NCI-H187 treated with DMSO at 0.1 percent for 48 hours (cell line): ENCODE data around the gene SENP5.
"Not testable (repeated sequence)": the region's sequence is repeated elsewhere in the genome, so short reads cannot be mapped to it uniquely, and the experiment has no call there.

Experiments
- DNase-seq: peaks from one replicate; lab custom pipeline; 2025; lab: John Stamatoyannopoulos, UW

Gene SENP5

DNA sequence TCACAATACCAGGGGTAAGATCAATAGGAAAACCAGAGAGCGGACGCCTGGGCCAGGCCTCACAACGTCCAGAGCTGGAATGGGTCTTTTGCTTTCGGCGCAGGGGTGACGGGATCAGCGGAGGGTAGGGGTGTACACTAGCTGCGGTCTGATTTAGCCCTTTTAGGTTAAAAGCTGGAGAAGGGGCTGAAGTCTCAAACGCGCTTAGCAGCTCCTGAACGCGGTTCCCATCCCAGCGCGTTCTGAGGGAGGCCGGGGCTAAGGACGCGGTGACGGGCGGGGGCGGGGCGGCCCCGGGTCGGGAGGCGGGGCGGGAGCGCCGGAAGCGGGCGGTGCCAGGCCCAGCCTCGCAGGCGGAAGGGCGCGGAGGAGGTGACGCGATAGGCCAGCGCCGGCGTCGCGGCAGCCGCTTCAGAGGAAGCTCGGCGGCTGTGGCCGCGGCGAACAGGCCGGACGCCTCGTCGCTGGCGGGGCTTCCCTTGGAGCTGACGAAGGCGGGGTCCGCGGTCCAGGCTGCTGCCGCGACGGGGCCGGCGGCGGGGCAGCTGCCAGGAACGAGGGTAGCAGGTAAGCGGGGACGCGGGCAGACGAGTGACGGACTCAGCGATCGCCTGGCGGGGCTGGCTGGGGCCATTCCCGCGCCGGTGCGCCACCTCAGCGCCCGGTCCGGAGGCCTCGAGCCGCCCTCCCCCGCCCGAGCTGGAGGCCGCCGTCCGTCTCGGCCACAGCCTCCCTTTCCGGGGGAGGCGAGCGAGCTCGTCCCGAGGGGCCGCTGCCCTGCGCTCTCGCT is at the start of gene SENP5:
SENP5 (plus strand) TSS at position 414 of the 790 bp plus-strand sequence. CDS start 17,262 bp downstream, outside the sequence.
- DNase-seq = peak; percentile 11

GRCh38 chr3:196821806-196822355 is 45.8 kb upstream of the SENP5 start:
- no peak for DNase-seq

- DNase-seq = not testable (repeated sequence)
These were observed 38.1 kb upstream of the SENP5 start for GRCh38 chr3:196829651-196830050.

DNA sequence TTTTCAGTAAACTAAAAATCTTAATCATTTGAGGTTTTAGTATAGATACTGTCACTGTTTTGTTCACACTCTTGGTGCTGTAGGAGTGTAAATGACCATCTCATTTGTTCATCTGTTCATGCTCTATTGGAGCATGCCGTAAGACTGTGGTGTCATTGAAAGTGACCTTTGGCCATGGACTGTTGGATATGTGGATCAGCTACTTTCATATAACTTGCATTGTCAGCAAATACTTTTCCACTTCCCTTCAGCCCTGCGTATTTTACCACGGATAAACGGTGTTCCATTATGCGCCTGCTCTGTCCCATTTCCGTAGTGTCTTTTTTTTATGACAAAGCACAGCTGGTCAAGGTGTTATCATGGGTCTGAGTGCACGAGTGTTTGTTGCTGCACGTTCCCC is 32.6 kb upstream of the SENP5 start:
- no peak for DNase-seq

DNA sequence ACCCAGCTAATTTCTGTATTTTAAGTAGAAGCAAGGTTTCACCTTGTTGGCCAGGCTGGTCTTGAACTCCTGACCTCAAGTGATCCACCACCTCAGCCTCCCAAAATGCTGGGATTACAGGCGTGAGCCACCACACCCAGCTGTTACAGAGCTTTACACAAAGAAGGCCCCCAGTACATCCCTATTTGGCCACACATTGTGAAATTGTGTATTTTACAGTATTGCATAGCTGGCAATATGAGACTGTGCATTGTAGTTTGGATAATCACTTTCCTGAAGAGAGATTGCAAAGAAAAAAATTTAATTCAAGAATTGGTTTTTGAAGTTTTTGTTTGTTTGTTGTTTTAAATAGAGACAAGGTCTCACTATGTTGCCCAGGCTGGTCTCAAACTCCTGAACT is 31.1 kb upstream of the SENP5 start:
- DNase-seq = not testable (repeated sequence)

DNA sequence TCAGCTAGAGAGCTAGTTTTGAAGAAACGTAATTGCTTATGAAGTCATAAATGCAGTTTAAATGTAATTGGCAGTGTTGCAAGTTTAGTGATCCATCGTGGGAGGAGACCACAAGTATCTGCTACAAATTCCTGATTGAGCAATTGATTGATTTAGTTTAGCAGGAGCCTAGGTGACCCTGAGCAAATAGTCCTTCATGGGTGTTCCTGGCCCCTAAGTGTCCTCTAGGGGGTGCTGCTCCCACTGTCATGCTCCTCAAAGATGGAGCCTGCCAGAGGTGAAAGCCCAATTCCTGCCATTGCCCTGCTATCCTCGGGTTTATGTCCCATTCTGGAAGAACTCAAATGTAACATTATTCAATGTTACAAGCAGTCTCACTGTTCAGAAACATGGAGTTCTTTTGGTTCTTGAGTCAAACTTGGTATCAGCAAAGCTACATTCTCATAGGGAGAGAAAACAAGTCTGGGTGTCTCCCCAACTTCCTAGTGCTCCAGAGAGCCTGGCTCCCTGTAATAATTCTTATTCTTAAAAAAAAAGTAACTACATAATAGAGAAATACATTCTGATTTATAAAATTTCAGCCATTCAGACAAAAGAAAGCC is 29.8 kb upstream of the SENP5 start:
- DNase-seq = peak; percentile 3

DNA sequence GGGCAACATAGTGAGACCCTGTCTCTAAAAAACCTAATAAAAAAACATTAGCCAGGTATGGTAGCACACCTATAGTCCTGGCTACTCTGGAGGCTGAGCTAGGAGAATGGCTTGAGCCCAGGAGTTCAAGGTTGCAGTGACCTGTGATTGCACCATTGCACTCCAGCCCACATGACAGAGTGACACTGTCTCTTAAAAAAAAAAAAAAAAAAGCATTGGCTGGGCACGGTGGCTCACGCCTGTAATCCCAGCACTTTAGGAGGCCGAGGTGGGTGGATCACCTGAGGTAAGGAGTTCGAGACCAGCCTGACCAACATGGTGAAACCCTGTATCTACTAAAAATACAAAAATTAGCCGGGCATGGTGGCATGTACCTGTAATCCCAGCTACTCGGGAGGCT is 28.4 kb upstream of the SENP5 start:
- not testable (repeated sequence) for DNase-seq

GRCh38 chr3:196842567-196843434 is 24.9 kb upstream of the SENP5 start:
- DNase-seq = no peak

DNA sequence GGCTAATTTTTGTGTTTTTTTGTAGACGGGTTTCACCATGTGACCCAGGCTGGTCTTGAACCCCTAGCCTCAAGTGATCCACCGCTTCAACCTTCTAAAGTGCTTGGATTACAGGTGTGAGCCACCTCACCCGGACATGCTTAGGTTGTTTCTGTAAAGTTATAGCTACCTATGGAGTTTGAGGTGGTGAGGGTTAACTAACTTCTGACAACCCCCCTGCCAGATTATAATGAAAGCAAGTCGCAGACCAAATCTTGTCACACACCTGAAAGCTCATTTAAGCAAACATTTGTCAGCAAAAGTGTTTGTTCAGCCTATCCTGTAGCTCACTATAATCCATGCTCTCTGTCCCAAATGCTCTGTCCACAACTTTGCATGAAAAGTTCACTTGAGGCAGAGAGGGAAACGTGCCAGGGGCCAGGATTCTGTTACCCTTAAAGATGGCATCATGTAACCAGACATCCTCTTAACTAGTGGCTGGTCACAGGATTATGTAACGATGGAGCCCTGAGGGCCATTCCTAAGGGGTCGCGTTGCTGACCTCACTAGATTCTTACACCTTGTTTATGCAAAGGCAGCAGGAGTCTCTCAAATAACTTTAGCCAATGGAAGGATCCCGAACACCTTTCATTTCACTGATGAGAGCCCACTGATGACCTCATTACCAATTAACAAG is 24.1 kb upstream of the SENP5 start:
- DNase-seq = no peak

GRCh38 chr3:196844235-196845219 is 23.2 kb upstream of the SENP5 start:
- not testable (repeated sequence) for DNase-seq

- DNase-seq = not testable (repeated sequence)
These were observed 19.3 kb upstream of the SENP5 start for GRCh38 chr3:196848375-196848774.

DNA sequence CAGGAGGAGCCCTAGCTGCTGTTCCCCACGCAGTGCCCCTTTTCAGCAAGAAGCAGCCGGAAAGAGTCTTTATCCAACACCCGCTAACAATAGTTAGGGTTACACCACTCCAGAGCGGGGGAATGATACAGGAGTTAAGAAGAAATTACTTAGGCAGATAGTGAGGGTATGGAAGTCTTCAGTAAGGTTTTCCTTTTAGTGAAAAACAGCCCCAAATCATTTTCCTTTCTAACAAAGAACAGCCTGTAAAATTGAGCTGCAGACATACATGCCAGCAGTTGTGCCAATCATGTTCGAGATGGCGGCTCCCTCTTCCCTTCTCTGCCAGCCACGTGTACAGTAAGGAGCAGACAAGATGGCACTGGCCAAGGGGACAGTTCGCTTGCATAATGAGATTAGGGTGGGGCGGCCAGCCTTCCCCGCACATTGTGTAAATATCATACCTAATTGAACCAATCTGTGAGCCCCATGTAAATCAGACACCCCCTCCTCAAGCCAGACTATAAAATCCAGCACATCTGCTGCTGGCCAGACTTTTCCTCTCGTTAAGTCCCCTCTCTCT is 18.5 kb upstream of the SENP5 start:
- no peak for DNase-seq

DNA sequence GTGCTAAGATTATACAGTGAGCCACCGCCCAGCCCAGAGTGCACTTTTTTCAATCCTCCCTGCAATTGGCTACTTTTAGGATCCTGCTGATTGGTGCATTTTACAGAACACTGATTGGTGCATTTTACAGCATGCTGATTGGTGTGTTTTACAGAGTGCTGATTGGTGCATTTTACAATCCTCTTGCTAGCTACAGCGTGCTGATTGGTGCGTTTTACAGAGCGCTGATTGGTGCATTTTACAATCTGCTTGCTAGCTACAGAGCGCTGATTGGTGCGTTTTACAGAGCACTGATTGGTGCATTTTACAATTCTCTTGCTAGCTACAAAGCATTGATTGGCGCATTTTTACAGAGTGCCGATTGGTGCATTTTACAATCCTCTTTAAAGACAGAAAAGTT is 4.7 kb upstream of the SENP5 start:
- DNase-seq = not testable (repeated sequence)

DNA sequence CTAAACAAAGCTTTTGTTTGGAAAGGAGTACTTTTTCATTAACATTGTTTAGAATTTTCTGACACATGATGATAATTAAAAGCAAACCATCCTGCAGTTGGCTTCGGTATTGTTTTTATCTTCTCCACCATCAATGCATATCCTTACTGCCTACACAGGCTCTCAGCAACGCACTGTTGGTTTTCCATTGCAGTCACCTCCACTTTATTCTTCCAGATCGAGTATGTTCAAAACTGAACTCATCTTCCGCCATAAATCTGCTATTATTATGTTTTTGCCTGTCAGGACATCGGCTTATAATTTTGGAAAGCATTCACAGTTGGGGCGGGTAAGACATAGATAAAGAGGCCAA is 589 bp upstream of the SENP5 start:
- no peak for DNase-seq

- no peak for DNase-seq
These were observed 559 bp downstream of the SENP5 start for GRCh38 chr3:196868297-196868661.

DNA sequence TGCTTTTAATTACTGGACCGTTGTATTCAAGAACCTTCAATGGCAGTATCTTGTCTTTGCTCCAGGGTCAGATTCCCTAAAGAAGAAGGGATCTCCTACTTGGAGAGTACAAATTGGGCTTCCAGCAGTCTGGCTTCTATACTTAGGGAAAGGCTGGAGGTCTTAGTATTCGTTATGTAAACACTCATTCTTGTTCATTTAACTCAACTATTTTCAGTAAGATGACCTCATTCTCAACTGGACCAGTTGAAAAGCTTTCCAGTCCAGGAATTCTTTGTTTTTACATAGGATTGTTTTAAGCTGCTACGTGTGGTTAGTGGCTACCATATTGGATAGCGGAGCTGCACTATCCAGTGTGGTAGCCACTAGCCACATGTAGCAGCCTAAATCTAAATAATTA is 4.6 kb downstream of the SENP5 start:
- no peak for DNase-seq

GRCh38 chr3:196874511-196875094 is 6.9 kb downstream of the SENP5 start:
- DNase-seq = not testable (repeated sequence)

DNA sequence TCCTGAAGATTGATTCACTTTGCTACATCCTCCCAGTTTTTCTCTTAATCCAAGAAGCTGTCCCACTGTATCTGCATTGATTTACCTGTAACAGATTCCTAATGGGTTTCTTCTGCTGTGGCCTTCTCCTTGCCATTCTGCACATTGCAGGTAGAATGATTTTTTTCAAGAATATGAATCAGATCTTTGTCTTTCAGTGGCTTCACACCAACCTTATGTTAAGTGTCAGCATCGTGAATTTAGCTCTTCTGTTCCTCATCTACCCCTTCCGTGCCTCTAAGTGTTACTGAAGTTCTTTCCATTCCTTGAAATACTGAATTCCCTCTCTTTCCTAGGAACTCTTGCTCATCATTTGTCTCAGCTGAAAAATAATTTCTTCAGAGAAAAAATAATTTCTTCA is 7.5 kb downstream of the SENP5 start:
- no peak for DNase-seq

DNA sequence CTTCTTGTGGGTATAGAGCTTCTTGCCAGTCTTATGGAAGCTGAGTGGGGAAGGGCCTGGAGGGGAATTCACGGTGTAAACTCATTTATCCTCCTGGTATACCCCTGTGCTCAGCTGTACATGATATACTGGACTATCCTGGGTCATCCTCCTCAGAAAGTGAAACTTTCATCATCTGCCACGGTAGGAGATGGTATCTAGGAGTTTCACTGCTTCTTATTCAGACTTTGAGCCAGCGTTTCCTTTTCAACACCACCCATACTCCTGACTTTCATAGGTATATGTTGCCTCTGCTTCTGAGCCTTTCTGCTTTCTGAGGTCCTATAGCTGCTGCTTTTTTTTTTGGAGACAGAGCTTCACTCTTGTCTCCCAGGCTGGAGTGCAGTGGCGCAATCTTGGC is 15.6 kb downstream of the SENP5 start:
- DNase-seq = no peak

GRCh38 chr3:196886144-196886543 is 18.4 kb downstream of the SENP5 start:
- DNase-seq = no peak
